Measurements from ENCODE around the gene ROBO4. TPM values are rescaled to one million over a fixed set of nuclear protein-coding genes. Genes with fewer than 3 reads are reported as not detected.

The ROBO4 gene
- total RNA-seq, 1 experiment from 2014 or later: not detected

GRCh38 chr11:124902616-124903015 lies 5.0 kb upstream of the ROBO4 start:
- Histone ChIP-seq H3K4me1 (ENCODE audit: control insufficient read depth in 1 of 2, insufficient read depth in 2 of 2, low read length in 2 of 2) (peaks cover 6 to 40% of the 10 kb centered on the region in 2 experiments), H3K79me2 (ENCODE audit: insufficient read depth, low read length) (no peaks in the 10 kb centered on the region), H3K9me2 (ENCODE audit: insufficient read depth) (0 out of 2 replicates have a peak, but pooled peaks cover 3% of the 10 kb centered on the region), H3K36me3 (ENCODE audit: control insufficient read depth in 1 of 2, insufficient read depth in 2 of 2, low read length in 2 of 2) (no peaks in the 10 kb centered on the region), H3K4me3 (replicated peaks in 1 of 2; ENCODE audit: low read depth in 1 of 2, low read length in 2 of 2) (no peak overlapping the region), H3K27ac (ENCODE audit: low read depth, low read length) (no peak overlapping the region), H3K27me3 (ENCODE audit: insufficient read depth, low read length) (no peaks in the 10 kb centered on the region), H3K4me2 (ENCODE audit: low read length) (no peak overlapping the region), H3K9ac (ENCODE audit: low read length) (no peak overlapping the region), H3K9me3 (ENCODE audit: control insufficient read depth in 1 of 2, insufficient read depth in 1 of 2, low read depth in 1 of 2, low read length in 2 of 2) (no peaks in the 10 kb centered on the region), H4K20me1 (ENCODE audit: insufficient read depth) (no peaks in the 10 kb centered on the region), H2AFZ (ENCODE audit: low read depth, low read length, poor library complexity, severe bottlenecking) (no peak overlapping the region)
- intact Hi-C loops (cut with micrococcal nuclease): no loop called here
- TF ChIP-seq ZBTB33 (IDR thresholded peaks at IDR 0.05; ENCODE audit: extremely low read depth, insufficient replicate concordance, low read length) (no peak), MAX (IDR thresholded peaks at IDR 0.05) (no peak), SIN3A (IDR thresholded peaks at IDR 0.05; ENCODE audit: low read depth) (no peak), TCF7L2 (IDR thresholded peaks at IDR 0.05; ENCODE audit: borderline replicate concordance, extremely low read depth, insufficient read depth, insufficient read length) (no peak), RAD21 (IDR thresholded peaks at IDR 0.05; ENCODE audit: low read depth) (no peak), ZFX (IDR thresholded peaks at IDR 0.05) (no peak), EGR1 (IDR thresholded peaks at IDR 0.05; ENCODE audit: low read depth) (no peak), REST (IDR thresholded peaks at IDR 0.05; ENCODE audit: low read depth) (no peak), ZNF274 (IDR thresholded peaks at IDR 0.05; ENCODE audit: low read depth, low read length) (no peak), EZH2 (IDR thresholded peaks at IDR 0.05) (no peak), FOSL1 (IDR thresholded peaks at IDR 0.05; ENCODE audit: low read depth) (no peak), CTCF (IDR thresholded peaks at IDR 0.05 in 2 of 3, conservative IDR thresholded peaks at IDR 0.05 in 1 of 3; ENCODE audit: borderline replicate concordance in 1 of 3, insufficient read depth in 1 of 3, low read depth in 2 of 3, low read length in 2 of 3) (no peak)
- CTCF ChIA-PET: interaction anchor here (1.6 kb wide), 1 partner anchor 26 kb away, joined by 6 read pairs; no protein-coding TSS in a partner anchor
- POLR2A ChIA-PET: no interaction called here
- no peak for ATAC-seq
- no peak for DNase-seq (ENCODE audit: low read depth, low spot score)
- RAD21 ChIA-PET (ENCODE audit: low non-redundant PET in 1 of 2, low total read pairs in 2 of 2, uncharacterized antibody in 2 of 2, unreplicated experiment in 2 of 2): interaction anchor here in 1 of 2 experiments (0.6 kb wide), 1 partner anchor 284 kb away, joined by 6 read pairs; no protein-coding TSS in a partner anchor
- BruUV-seq (replicated peaks): no TSS peak

All from HCT116 (cell line).